ENCODE data around the gene RUNX2. TPM values are rescaled to one million over a fixed set of nuclear protein-coding genes. Genes with fewer than 3 reads are reported as not detected.

Gene RUNX2
- total and polyA plus RNA-seq, 9 donors = 0.34 to 2.0 (median 0.67) TPM

Other genes with a start within 250 kb of the RUNX2 start
- 8.3 TPM for gene SUPT3H, start 49.6 kb downstream of the RUNX2 start, total RNA-seq
- gene SUPT3H, start 49.6 kb downstream of the RUNX2 start, polyA plus RNA-seq (ENCODE audit: insufficient read depth in 1 of 8, insufficient read length in 8 of 8, low replicate concordance in 1 of 8) = 10 to 100 TPM in 6 of 8 donors, 1 to 10 TPM in 2; 9.7 to 13.7 (median 11.1) TPM